ENCODE data around the gene PIGR.

PIGR gene

GRCh38 chr1:206896261-206896660 lies 50.0 kb downstream of the PIGR start:
- no peak for TF ChIP-seq CTCF (conservative IDR thresholded peaks at IDR 0.05; ENCODE audit: low read depth, low read length)
- no peak overlapping the region for H3K4me3 ChIP-seq (ENCODE audit: low read length)
- no peak for DNase-seq (ENCODE audit: low read depth)

GRCh38 chr1:206895837-206896242 lies 50.4 kb downstream of the PIGR start:
- no peak overlapping the region for H3K4me3 ChIP-seq (ENCODE audit: low read length)
- TF ChIP-seq CTCF (conservative IDR thresholded peaks at IDR 0.05; ENCODE audit: low read depth, low read length) = no peak
- no peak for DNase-seq (ENCODE audit: low read depth)

- H3K4me3 ChIP-seq (ENCODE audit: low read length) = no peak overlapping the region
- DNase-seq (ENCODE audit: low read depth) = no peak
- TF ChIP-seq CTCF (conservative IDR thresholded peaks at IDR 0.05; ENCODE audit: low read depth, low read length) = no peak
These were observed 50.9 kb downstream of the PIGR start for GRCh38 chr1:206895325-206895724.

GRCh38 chr1:206893380-206893779 lies 52.9 kb downstream of the PIGR start:
- H3K4me3 ChIP-seq (ENCODE audit: low read length) = no peak overlapping the region
- DNase-seq (ENCODE audit: low read depth) = no peak
- no peak for TF ChIP-seq CTCF (conservative IDR thresholded peaks at IDR 0.05; ENCODE audit: low read depth, low read length)

GRCh38 chr1:206892351-206892984 lies 53.8 kb downstream of the PIGR start:
- DNase-seq (ENCODE audit: low read depth) = no peak
- H3K4me3 ChIP-seq (ENCODE audit: low read length) = no peak overlapping the region
- no peak for TF ChIP-seq CTCF (conservative IDR thresholded peaks at IDR 0.05; ENCODE audit: low read depth, low read length)

- H3K4me3 ChIP-seq (ENCODE audit: low read length) = no peak overlapping the region
- no peak for DNase-seq (ENCODE audit: low read depth)
- TF ChIP-seq CTCF (conservative IDR thresholded peaks at IDR 0.05; ENCODE audit: low read depth, low read length) = no peak
These were observed 54.9 kb downstream of the PIGR start for GRCh38 chr1:206891412-206891811.
